ENCODE measurements around the gene SSTR1.

GRCh38 chr14:38233218-38233617 lies 25.5 kb downstream of the SSTR1 start:
- no peak for TF ChIP-seq GATA3 (IDR thresholded peaks at IDR 0.05; ENCODE audit: low read depth, low read length)
- no peak for TF ChIP-seq GATA2 (IDR thresholded peaks at IDR 0.05; ENCODE audit: low read depth, low read length)

Data from SH-SY5Y (cell line).